Activated CD4-positive, CD25-positive, alpha-beta regulatory T cell (primary cell): ENCODE data around the gene OSTM1.

ENCODE experiments used
- DNase-seq, 4 experiments: peaks; one replicate each; lab custom pipeline; 2025; lab: John Stamatoyannopoulos, UW

OSTM1 gene

GRCh38 chr6:108074359-108075144 lies at the start of gene OSTM1:
Gene OSTM1, minus strand, starts transcription at chr6:108074741. Its CDS starts 90 bp downstream, at chr6:108074651.
- DNase-seq = peak; percentile 82 to 95 (median 90)

GRCh38 chr6:108123946-108124345 lies 49.4 kb upstream of the OSTM1 start:
- DNase-seq = no peak

- DNase-seq = no peak
Observed at GRCh38 chr6:108123481-108123929, 49.0 kb upstream of the OSTM1 start.

GRCh38 chr6:108121612-108122011 lies 47.1 kb upstream of the OSTM1 start:
- DNase-seq = no peak

- DNase-seq = no peak
Observed at GRCh38 chr6:108120311-108120710, 45.8 kb upstream of the OSTM1 start.

- no peak for DNase-seq
Observed at GRCh38 chr6:108119769-108120141, 45.2 kb upstream of the OSTM1 start.

- no peak for DNase-seq
Observed at GRCh38 chr6:108118810-108119768, 44.5 kb upstream of the OSTM1 start.

GRCh38 chr6:108118359-108118724 lies 43.8 kb upstream of the OSTM1 start:
- DNase-seq = no peak

- no peak for DNase-seq
Observed at GRCh38 chr6:108117427-108118358, 43.2 kb upstream of the OSTM1 start.

GRCh38 chr6:108116546-108117426 lies 42.2 kb upstream of the OSTM1 start:
- DNase-seq = no peak

GRCh38 chr6:108115598-108116058 lies 41.1 kb upstream of the OSTM1 start:
- no peak for DNase-seq

GRCh38 chr6:108114841-108115597 lies 40.5 kb upstream of the OSTM1 start:
- DNase-seq = no peak

GRCh38 chr6:108113557-108114519 lies 39.3 kb upstream of the OSTM1 start:
- DNase-seq = no peak

- DNase-seq = no peak
Observed at GRCh38 chr6:108108374-108108773, 33.8 kb upstream of the OSTM1 start.

- DNase-seq = no peak
Observed at GRCh38 chr6:108107102-108107501, 32.6 kb upstream of the OSTM1 start.

- DNase-seq = no peak
Observed at GRCh38 chr6:108106694-108107093, 32.2 kb upstream of the OSTM1 start.

GRCh38 chr6:108106261-108106660 lies 31.7 kb upstream of the OSTM1 start:
- DNase-seq = no peak

GRCh38 chr6:108105571-108105970 lies 31.0 kb upstream of the OSTM1 start:
- no peak for DNase-seq

GRCh38 chr6:108102965-108103364 lies 28.4 kb upstream of the OSTM1 start:
- DNase-seq = no peak
